Measurements from ENCODE around the gene KIR3DL2. TPM values are rescaled to one million over a fixed set of nuclear protein-coding genes. Genes with fewer than 3 reads are reported as not detected.
"Not testable (repeated sequence)": the region's sequence is repeated elsewhere in the genome, so short reads cannot be mapped to it uniquely, and the experiment has no call there.

KIR3DL2 gene
- total and polyA plus RNA-seq, 9 donors = 0.32 TPM; not detected in 8

DNA sequence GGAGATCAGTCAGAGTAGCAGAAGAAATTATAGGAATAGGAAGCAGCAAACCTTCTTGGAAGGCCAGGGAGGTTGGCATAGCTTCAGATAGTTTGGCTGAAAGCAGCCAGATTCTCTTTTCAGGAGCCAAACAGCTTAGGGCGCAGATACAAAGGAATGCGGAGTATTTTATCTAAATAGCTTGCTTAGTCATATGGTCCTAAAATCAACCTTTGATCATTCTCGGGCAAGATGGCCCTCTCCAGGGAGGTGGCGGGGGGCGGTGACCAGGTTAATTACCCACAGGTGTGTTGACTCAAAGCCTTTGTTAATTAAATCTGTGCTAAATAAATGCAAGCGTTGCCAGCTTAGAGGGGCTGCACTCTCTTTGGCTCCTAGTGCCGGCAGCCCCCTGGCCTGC is 43.2 kb downstream of the KIR3DL2 start:
- TF ChIP-seq, protein P1, sequence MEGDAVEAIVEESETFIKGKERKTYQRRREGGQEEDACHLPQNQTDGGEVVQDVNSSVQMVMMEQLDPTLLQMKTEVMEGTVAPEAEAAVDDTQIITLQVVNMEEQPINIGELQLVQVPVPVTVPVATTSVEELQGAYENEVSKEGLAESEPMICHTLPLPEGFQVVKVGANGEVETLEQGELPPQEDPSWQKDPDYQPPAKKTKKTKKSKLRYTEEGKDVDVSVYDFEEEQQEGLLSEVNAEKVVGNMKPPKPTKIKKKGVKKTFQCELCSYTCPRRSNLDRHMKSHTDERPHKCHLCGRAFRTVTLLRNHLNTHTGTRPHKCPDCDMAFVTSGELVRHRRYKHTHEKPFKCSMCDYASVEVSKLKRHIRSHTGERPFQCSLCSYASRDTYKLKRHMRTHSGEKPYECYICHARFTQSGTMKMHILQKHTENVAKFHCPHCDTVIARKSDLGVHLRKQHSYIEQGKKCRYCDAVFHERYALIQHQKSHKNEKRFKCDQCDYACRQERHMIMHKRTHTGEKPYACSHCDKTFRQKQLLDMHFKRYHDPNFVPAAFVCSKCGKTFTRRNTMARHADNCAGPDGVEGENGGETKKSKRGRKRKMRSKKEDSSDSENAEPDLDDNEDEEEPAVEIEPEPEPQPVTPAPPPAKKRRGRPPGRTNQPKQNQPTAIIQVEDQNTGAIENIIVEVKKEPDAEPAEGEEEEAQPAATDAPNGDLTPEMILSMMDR (IDR thresholded peaks at IDR 0.05) = no peak
- TF ChIP-seq EP300 (IDR thresholded peaks at IDR 0.05) (no peak), POLR2A (IDR thresholded peaks at IDR 0.05) (no peak)
- Histone ChIP-seq H3K9me3 (no peaks in the 10 kb centered on the region), H3K36me3 (no peaks in the 10 kb centered on the region), H3K27me3 (no peaks in the 10 kb centered on the region), H3K27ac (no peak overlapping the region), H3K4me3 (no peak overlapping the region), H3K4me1 (ENCODE audit: insufficient read depth) (no peaks in the 10 kb centered on the region)
- DNase-seq = no peak
- intact Hi-C loops (cut with DNase I) = no loop called here
- WGBS, 3 donors = 4 to 14% (median 12%) methylated on average over 7 of the region's 7 CpGs

DNA sequence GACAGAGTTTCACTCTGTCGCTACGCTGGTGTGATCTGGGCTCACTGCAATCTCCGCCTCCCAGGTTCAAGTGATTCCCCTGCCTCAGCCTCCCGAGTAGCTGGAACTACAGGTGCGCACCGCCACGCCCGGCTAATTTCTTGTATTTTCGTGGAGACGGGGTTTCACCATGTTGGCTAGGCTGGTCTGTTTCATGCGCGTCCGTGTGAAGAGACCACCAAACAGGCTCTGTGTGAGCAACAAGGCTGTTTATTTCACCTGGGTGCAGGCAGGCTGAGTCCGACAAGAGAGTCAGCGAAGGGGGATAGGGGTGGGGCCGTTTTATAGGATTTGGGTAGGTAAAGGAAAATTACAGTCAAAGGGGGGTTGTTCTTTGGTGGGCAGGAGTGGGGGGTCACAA is 43.9 kb downstream of the KIR3DL2 start:
- WGBS, 3 donors = 86 to 91% (median 88%) methylated on average over 16 of the region's 16 CpGs
- intact Hi-C loops (cut with DNase I); H3K9me3 ChIP-seq; H3K4me1 ChIP-seq (ENCODE audit: insufficient read depth); H3K36me3 ChIP-seq; H3K4me3 ChIP-seq; H3K27me3 ChIP-seq; H3K27ac ChIP-seq; DNase-seq: not testable (repeated sequence)

DNA sequence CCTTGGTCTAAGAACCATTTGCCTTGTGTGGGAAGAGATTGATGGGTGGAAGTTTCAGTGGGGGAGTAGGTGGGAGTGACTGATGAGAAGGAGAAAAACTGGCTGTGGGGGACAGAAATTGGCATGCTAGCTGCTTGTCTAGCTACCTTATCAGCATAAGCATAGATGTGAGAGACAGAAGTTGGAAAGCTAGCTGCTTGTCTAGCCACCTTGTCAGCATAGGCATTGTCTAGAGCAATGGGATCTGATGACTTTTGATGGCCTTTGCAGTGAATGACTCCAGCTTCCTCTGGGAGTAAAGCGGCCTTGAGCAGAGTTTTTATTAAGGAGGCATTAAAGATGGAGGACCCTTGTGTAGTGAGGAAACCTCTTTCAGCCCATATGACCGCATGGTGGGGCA is 45.8 kb downstream of the KIR3DL2 start:
- no peak for DNase-seq
- WGBS, 3 donors = 48 to 75% (median 69%) methylated on average over 2 of the region's 2 CpGs
- H3K4me3 ChIP-seq = no peak overlapping the region
- no peaks in the 10 kb centered on the region for H3K9me3 ChIP-seq
- TF ChIP-seq EP300 (IDR thresholded peaks at IDR 0.05) (no peak), POLR2A (IDR thresholded peaks at IDR 0.05) (no peak)
- TF ChIP-seq, protein P1 (IDR thresholded peaks at IDR 0.05) = no peak
- H3K27me3 ChIP-seq = no peaks in the 10 kb centered on the region
- H3K4me1 ChIP-seq (ENCODE audit: insufficient read depth) = no peaks in the 10 kb centered on the region
- H3K36me3 ChIP-seq = no peaks in the 10 kb centered on the region
- no peak overlapping the region for H3K27ac ChIP-seq
- intact Hi-C loops (cut with DNase I) = no loop called here

DNA sequence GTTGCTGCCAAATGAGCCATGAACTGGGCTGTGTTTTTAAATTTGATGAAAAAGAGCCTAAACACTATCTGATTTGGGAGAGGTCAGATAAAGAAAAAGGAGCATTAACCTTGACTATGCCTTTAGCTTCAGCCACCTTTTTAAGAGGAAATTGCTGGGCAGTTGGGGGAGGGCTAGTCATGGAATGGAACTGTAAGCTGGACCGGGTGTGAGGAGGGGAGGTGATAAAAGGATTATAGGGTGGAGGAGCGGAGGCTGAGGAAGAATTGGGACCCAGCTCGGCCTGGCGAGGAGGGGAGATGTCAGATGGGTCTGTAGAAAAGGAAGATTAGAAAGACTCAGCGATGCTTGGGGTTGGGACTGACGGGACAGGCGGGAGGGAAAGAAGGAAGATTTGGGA is 48.4 kb downstream of the KIR3DL2 start:
- H3K27ac ChIP-seq; DNase-seq; H3K9me3 ChIP-seq; H3K4me1 ChIP-seq (ENCODE audit: insufficient read depth); H3K27me3 ChIP-seq; H3K36me3 ChIP-seq; H3K4me3 ChIP-seq; intact Hi-C loops (cut with DNase I): not testable (repeated sequence)
- 68 to 75% (median 73%) methylated on average over 7 of the region's 7 CpGs for WGBS, 3 donors

DNA sequence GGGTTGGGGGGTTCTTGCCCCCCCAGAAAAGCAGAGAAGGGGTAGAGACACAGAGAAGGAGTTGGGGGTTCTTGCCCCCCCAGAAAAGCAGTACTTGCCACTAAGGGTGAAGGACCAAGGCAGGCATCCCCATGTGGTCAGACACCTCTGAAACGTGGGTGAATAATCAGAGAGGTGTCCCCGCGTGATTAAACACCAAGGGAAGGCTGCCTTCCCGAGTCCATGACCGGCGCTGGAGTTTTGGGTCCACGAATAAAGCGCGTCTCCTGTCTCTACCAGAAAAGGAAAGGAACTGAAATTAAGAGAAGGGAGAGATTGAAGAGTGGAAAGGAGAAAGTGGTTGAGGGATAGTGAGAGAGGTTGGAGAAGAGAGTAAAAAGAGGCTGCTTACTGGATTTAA is 49.4 kb downstream of the KIR3DL2 start:
- H3K27me3 ChIP-seq; H3K4me1 ChIP-seq (ENCODE audit: insufficient read depth); intact Hi-C loops (cut with DNase I); H3K27ac ChIP-seq; DNase-seq; H3K9me3 ChIP-seq; H3K36me3 ChIP-seq; H3K4me3 ChIP-seq: not testable (repeated sequence)
- 76 to 84% (median 82%) methylated on average over 9 of the region's 9 CpGs for WGBS, 3 donors

DNA sequence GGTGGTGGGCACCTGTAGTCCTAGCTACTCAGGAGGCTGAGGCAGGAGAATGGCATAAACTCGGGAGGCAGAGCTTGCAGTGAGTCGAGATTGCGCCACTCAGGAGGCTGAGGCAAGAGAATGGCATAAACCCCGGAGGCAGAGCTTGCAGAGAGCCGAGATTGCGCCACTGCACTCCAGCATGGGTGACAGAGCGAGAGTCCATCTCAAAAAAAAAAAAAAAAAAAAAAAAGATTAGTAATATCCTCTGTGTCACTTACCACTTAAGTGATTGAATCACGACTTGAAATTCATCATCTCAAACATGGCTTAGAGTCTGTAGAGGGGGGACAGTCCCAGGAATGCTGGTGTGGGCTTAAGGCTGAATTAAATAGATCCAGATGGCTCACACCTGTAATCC is 50.9 kb downstream of the KIR3DL2 start:
- DNase-seq; H3K27me3 ChIP-seq; H3K9me3 ChIP-seq; H3K4me1 ChIP-seq (ENCODE audit: insufficient read depth); H3K4me3 ChIP-seq; H3K27ac ChIP-seq; intact Hi-C loops (cut with DNase I); H3K36me3 ChIP-seq: not testable (repeated sequence)
- WGBS, 3 donors = 77 to 84% (median 83%) methylated on average over 8 of the region's 8 CpGs

DNA sequence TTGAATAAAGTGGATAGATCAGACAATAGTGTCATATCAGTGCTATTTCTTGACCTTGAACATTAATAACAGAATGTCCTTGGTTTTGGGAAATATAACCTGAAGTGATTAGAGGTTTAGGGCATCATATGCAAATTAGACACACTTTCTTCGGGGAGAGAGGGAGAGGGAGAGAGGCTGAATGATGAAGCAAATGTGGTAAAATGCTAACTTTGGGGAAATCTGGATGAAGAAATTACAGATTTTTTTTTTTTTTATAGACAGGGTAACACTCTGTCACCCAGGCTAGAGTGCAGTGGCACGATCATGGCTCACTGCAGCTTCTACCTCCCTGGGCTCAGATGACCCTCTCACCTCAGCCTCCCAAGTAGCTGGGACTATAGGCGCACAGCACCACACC is 51.8 kb downstream of the KIR3DL2 start:
- Histone ChIP-seq H3K27me3 (no peaks in the 10 kb centered on the region), H3K4me3 (no peak overlapping the region), H3K36me3 (no peaks in the 10 kb centered on the region), H3K9me3 (no peaks in the 10 kb centered on the region), H3K27ac (no peak overlapping the region), H3K4me1 (ENCODE audit: insufficient read depth) (no peaks in the 10 kb centered on the region)
- 64 to 72% (median 68%) methylated on average over 3 of the region's 3 CpGs for WGBS, 3 donors
- intact Hi-C loops (cut with DNase I) = no loop called here
- TF ChIP-seq POLR2A (IDR thresholded peaks at IDR 0.05) (no peak), EP300 (IDR thresholded peaks at IDR 0.05) (no peak)
- TF ChIP-seq, protein P1 (IDR thresholded peaks at IDR 0.05) = no peak
- DNase-seq = no peak
